ENCODE results near the gene PDGFC. TPM values are rescaled to one million over a fixed set of nuclear protein-coding genes. Genes with fewer than 3 reads are reported as not detected.

PDGFC gene
- total and polyA plus RNA-seq, 2 experiments from 2014 or later, result 35.5 to 63.3 TPM

DNA sequence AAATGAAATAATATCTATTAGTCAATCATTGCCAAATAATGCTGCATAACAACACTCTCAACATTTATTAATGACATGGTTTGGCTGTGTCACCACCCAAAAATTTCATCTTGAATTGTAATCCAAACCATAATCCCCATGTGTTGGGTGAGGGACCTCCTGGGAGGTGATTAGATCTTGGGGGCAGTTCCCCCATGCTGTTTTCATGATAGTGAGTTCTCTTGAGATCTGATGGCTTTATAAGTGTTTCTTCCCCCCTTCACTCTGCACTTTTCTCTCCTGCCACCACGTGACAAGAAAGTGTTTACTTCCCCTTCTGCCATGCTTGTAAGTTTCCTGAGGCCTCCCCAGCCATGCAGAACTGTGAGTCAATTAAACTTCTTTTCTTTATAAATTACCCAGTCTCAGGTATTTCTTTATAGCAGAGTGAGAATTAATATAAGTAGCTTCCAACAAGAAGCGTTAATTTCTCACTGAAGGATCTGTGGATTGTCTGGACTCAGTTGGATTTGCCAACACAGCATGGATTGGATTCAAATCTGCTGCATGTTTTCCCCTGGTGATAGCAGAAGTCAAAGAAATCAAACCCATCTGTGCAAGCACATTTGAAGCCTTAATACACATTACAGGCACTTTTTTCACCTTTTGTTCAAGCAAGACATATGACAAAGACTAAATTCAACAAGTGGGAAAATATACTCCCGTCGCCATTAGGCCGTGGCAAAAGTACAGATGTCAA is 216.6 kb downstream of the PDGFC start:
- no peak overlapping the region for H2AFZ ChIP-seq
- no peaks in the 10 kb centered on the region for H3K79me2 ChIP-seq
- no peaks in the 10 kb centered on the region for H3K9me2 ChIP-seq (replicated peaks; ENCODE audit: insufficient read depth)
- TF ChIP-seq EZH2phosphoT487 (IDR thresholded peaks at IDR 0.05; ENCODE audit: low read depth, severe bottlenecking, unreplicated experiment), result no peak
- TF ChIP-seq, protein P1, sequence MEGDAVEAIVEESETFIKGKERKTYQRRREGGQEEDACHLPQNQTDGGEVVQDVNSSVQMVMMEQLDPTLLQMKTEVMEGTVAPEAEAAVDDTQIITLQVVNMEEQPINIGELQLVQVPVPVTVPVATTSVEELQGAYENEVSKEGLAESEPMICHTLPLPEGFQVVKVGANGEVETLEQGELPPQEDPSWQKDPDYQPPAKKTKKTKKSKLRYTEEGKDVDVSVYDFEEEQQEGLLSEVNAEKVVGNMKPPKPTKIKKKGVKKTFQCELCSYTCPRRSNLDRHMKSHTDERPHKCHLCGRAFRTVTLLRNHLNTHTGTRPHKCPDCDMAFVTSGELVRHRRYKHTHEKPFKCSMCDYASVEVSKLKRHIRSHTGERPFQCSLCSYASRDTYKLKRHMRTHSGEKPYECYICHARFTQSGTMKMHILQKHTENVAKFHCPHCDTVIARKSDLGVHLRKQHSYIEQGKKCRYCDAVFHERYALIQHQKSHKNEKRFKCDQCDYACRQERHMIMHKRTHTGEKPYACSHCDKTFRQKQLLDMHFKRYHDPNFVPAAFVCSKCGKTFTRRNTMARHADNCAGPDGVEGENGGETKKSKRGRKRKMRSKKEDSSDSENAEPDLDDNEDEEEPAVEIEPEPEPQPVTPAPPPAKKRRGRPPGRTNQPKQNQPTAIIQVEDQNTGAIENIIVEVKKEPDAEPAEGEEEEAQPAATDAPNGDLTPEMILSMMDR (IDR thresholded peaks at IDR 0.05; ENCODE audit: poor library complexity), result no peak
- TF ChIP-seq EZH2 (IDR thresholded peaks at IDR 0.05; ENCODE audit: borderline replicate concordance), result no peak
- H3K27me3 ChIP-seq, result no peaks in the 10 kb centered on the region
- H3K4me3 ChIP-seq, result no peak overlapping the region
- no peaks in the 10 kb centered on the region for H3K36me3 ChIP-seq (replicated peaks; ENCODE audit: insufficient read depth, low read depth)
- no peak for DNase-seq (ENCODE audit: low spot score)
- H3K27ac ChIP-seq, result no peak overlapping the region
- no peaks in the 10 kb centered on the region for H4K20me1 ChIP-seq (ENCODE audit: insufficient read depth, poor library complexity, severe bottlenecking)
- no peaks in the 10 kb centered on the region for H3K4me1 ChIP-seq (ENCODE audit: insufficient read depth)
- 74% methylated on average over 5 of the region's 5 CpGs for WGBS (ENCODE audit: low lambda C conversion rate, missing lambda C conversion rate)
- H3K4me2 ChIP-seq, result no peak overlapping the region
- H3K9me3 ChIP-seq (ENCODE audit: low read depth), result no peaks in the 10 kb centered on the region

DNA sequence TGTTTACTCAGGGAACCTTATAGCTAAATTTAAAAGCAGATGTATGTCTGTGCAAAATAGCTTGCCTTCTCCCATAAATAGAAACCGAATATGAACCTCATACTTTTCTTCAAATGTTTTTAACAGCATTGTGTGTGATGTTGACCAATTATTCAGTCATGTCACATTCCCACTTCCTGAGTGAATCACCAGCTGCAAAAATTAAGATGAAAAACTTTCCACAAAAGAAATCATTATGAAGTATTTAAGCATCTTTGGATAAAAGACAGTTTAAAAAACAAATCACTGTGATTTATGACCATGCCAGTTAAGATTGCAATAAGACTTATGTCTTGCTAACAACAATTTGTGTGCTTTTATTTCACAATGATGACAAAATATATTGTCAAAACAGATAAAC is 220.1 kb downstream of the PDGFC start:
- Histone ChIP-seq H4K20me1 (ENCODE audit: insufficient read depth, poor library complexity, severe bottlenecking) (no peaks in the 10 kb centered on the region), H3K79me2 (no peaks in the 10 kb centered on the region), H3K4me1 (ENCODE audit: insufficient read depth) (no peaks in the 10 kb centered on the region), H3K27ac (no peak overlapping the region), H3K36me3 (replicated peaks; ENCODE audit: insufficient read depth, low read depth) (no peaks in the 10 kb centered on the region), H3K9me2 (replicated peaks; ENCODE audit: insufficient read depth) (no peaks in the 10 kb centered on the region), H3K4me2 (no peak overlapping the region), H2AFZ (no peak overlapping the region), H3K4me3 (no peak overlapping the region), H3K9me3 (ENCODE audit: low read depth) (no peaks in the 10 kb centered on the region), H3K27me3 (no peaks in the 10 kb centered on the region)
- DNase-seq (ENCODE audit: low spot score), result no peak
- TF ChIP-seq EZH2phosphoT487 (IDR thresholded peaks at IDR 0.05; ENCODE audit: low read depth, severe bottlenecking, unreplicated experiment) (no peak), EZH2 (IDR thresholded peaks at IDR 0.05; ENCODE audit: borderline replicate concordance) (no peak)
- TF ChIP-seq, protein P1 (IDR thresholded peaks at IDR 0.05; ENCODE audit: poor library complexity), result no peak
- 90% methylated on average over 1 of the region's 1 CpG for WGBS (ENCODE audit: low lambda C conversion rate, missing lambda C conversion rate)

DNA sequence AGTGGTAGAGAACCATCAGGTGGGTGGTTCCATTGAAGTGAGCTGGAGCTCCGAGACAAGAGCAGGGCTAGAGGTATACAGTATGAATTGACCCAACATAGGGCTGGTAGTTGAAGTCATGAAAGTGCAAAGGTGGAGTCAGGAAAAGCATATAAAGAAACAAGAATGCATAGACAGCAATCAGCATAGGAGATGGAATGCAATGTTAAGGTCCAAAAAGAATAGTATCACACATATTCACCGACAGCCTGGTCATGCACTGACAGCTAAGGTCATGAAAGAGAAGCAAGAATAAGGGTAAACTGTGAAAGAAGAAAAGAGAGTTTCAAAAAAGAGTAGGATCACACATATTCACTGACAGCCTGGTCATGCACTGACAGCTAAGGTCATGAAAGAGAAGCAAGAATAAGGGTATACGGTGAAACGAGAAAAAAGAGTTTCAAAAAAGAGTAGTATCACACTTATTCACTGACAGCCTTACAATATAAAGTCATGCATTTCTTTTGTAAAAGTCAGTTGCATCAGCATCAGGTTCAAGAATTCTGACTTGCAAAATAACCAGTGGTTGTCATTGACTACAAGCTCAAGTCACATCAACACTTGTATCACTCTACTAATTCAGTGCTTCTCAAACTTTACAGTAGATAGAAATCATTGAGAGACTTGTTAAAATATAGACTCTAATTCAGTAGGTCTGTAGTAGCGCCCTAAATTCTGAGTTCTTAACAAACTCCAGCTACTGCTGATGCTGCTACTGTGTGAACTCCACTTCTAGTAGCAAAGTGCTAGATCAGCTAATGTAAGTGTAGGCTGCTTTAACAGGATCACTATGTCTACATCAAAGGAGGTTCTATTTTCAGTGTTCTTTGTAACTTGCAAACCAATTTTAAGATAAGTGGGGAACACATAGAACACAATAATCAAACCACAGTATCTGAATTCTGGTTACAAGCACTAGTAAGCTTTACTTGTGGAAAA is 221.9 kb downstream of the PDGFC start:
- H3K4me3 ChIP-seq, result no peak overlapping the region
- H3K36me3 ChIP-seq (replicated peaks; ENCODE audit: insufficient read depth, low read depth), result no peaks in the 10 kb centered on the region
- no peaks in the 10 kb centered on the region for H3K4me1 ChIP-seq (ENCODE audit: insufficient read depth)
- H3K9me3 ChIP-seq (ENCODE audit: low read depth), result no peaks in the 10 kb centered on the region
- 93% methylated on average over 5 of the region's 5 CpGs for WGBS (ENCODE audit: low lambda C conversion rate, missing lambda C conversion rate)
- no peaks in the 10 kb centered on the region for H3K27me3 ChIP-seq
- H3K9me2 ChIP-seq (replicated peaks; ENCODE audit: insufficient read depth), result no peaks in the 10 kb centered on the region
- no peak for TF ChIP-seq EZH2 (IDR thresholded peaks at IDR 0.05; ENCODE audit: borderline replicate concordance)
- TF ChIP-seq, protein P1 (IDR thresholded peaks at IDR 0.05; ENCODE audit: poor library complexity), result no peak
- TF ChIP-seq EZH2phosphoT487 (IDR thresholded peaks at IDR 0.05; ENCODE audit: low read depth, severe bottlenecking, unreplicated experiment), result no peak
- no peak for DNase-seq (ENCODE audit: low spot score)
- H2AFZ ChIP-seq, result no peak overlapping the region
- no peaks in the 10 kb centered on the region for H4K20me1 ChIP-seq (ENCODE audit: insufficient read depth, poor library complexity, severe bottlenecking)
- no peak overlapping the region for H3K27ac ChIP-seq
- H3K4me2 ChIP-seq, result no peak overlapping the region
- no peaks in the 10 kb centered on the region for H3K79me2 ChIP-seq

Data from hepatocyte (in vitro differentiated cells).